Anterior cingulate cortex (tissue), 58 donors: ENCODE results near the gene EXOSC6.
"Not testable (repeated sequence)": the region's sequence is repeated elsewhere in the genome, so short reads cannot be mapped to it uniquely, and the experiment has no call there.

Source experiments
- DNase-seq, 58 donors: peaks; one replicate each; lab custom pipeline; 2025; lab: John Stamatoyannopoulos, UW

EXOSC6 gene

DNA sequence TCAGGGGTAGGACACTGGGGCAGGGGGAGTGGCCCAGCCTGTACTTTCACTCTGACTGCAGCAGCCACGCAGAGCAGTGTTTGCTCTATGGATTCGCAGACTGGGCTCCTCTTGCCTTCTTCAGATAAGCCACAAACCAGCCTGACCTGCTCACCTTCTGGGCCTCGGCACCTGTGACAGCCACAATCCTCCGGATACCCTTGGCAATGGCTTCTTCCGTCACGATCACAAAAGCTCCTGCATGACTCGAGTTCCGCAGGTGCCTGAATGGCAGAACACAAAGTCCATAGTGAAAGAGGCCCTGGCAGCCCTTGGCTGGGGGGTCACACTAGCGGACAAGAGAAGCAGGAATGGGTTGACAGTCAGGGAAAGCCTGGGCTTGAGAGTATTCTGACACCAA is 3.8 kb upstream of the EXOSC6 start:
- no peak for DNase-seq

DNA sequence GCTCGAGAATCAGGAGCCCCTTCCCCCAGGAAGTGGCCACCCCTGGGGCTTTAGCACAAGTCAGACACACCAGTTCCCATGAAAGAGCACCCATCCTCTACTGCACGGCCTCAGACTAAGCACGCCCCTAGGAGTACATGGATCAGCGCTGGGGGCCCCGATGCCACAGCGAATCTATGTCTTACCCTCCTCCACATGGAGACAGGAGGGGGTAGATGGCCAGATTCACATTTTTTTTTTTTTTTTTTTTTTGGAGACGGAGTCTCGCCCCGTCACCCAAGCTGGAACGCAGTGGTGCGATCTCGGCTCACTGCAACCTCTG is 3.2 kb upstream of the EXOSC6 start:
- no peak for DNase-seq

DNA sequence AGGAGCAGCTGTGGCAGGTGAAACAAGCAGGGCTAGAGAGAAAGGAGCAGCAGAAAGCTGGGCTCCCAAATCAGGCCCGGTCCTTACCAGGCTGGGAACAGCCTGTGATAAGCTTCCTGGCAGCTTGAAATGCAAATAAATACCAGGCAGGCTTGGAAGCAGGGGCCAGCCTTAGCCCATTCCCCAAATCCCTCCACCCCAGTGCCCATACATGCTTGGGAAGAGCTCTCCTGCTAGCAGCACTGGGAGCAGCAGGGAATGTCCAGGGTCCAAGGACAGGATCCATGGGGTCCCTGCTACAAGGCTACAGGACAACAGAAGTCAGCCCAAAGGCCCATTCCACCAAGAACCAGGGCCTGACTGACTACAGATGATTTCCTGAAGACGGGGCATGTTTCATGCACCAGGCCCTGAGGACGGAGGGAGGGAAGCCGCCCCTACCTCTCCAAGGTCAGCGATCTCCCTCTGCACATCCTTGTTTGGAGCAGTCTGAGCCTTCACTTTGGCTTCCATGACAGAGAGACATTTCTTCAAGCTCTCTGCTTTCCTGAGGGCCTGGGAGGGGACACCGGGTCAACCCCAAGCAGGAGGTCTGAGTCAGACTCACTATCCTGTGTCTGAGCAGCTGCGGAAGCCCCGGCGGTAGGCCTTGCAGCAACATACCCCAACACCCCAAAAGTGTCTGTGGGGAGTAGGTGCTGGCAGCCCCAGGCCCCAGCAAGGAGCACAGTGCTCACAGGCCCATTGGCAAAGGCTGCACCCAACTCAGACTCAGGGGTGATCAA is 2.6 kb upstream of the EXOSC6 start:
- no peak for DNase-seq

- DNase-seq, result peak in 5 of 58 donors; percentile 3 to 20 (median 11)
Measured at GRCh38 chr16:70253291-70254106, 1.8 kb upstream of the EXOSC6 start.

DNA sequence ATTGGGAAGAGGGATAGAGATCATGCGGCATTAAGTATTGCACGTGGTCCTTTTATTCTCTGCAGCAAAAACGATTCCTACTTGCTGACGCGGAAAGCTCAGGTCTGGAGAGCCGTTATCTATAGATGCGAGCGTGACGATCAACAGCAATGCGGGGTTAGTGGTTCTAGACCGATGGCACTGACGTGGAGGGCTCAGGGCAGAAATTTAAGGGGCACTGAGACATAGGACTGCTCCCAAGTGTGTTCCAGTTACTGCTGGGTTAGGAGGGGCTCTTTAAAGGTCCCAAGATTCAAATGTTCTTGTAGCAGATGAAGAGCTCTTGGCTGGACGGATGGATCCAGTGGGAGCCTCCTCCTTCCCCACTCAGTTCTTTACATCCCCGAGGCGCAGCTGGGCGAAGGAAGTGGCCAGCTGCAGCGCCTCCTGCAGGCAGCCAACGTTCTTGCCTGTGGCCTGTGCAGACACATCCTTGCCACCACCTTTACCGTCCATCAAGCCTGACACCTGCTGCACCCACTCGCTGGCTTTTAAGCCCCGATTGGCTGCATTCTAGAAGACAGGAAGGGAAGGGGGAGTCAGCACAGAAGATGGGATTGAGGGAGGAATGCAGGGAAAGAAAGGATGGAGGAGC is 732 bp upstream of the EXOSC6 start:
- no peak for DNase-seq

GRCh38 chr16:70250748-70251628 is 752 bp downstream of the EXOSC6 start:
- peak in 16 of 58 donors; percentile 6 to 57 (median 30) for DNase-seq

- DNase-seq, result not testable (repeated sequence)
Measured at GRCh38 chr16:70249697-70250096, 2.0 kb downstream of the EXOSC6 start.

- DNase-seq, result not testable (repeated sequence)
Measured at GRCh38 chr16:70238773-70239172, 13.0 kb downstream of the EXOSC6 start.

GRCh38 chr16:70231831-70232230 is 19.9 kb downstream of the EXOSC6 start:
- DNase-seq, result not testable (repeated sequence)

- DNase-seq, result not testable (repeated sequence)
Measured at GRCh38 chr16:70226024-70226423, 25.7 kb downstream of the EXOSC6 start.

- DNase-seq, result not testable (repeated sequence)
Measured at GRCh38 chr16:70225430-70225829, 26.3 kb downstream of the EXOSC6 start.

DNA sequence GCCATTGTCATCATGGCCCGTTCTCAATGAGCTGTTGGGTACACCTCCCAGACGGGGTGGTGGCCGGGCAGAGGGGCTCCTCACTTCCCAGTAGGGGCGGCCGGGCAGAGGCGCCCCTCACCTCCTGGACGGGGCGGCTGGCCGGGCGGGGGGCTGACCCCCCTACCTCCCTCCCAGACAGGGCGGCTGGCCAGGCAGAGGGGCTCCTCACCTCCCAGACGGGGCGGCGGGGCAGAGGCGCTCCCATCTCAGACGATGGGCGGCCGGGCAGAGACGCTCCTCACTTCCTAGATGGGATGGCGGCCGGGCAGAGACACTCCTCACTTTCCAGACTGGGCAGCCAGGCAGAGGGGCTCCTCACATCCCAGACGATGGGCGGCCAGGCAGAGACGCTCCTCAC is 27.1 kb downstream of the EXOSC6 start:
- not testable (repeated sequence) for DNase-seq

DNA sequence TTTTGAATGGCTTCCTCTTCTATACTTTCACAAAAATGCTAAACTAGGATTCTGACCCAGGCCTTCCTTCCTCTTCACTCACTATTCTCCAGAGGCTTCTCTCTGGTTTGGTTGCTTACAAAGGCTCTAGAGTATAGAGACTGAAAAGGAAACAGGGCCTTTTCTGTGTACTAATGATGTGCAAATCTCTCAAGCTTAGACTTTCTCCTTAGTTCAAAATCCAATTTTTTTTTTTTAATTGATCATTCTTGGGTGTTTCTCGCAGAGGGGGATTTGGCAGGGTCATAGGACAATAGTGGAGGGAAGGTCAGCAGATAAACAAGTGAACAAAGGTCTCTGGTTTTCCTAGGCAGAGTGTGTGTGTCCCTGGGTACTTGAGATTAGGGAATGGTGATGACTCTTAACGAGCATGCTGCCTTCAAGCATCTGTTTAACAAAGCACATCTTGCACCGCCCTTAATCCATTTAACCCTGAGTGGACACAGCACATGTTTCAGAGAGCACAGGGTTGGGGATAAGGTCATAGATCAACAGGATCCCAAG is 27.7 kb downstream of the EXOSC6 start:
- not testable (repeated sequence) for DNase-seq

DNA sequence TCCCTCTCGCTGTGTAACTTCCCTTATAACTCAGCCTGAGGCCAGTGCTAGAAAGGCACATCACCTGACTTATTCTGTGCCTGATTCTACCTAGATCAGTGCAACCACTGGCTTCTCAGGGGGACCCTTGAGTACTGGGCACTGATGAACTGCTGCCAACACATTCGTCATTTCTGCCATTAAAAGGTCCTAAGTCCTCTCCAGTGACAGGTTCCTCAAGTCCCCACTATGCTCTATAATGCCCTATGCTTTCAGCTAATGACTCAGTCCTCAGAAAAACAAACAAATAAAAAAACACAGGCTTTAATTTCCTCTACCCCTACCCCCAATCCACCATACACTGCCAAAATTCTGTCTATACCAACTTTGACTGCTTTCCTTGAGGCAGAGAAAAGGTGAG is 28.5 kb downstream of the EXOSC6 start:
- not testable (repeated sequence) for DNase-seq

- DNase-seq, result not testable (repeated sequence)
Measured at GRCh38 chr16:70222574-70222973, 29.2 kb downstream of the EXOSC6 start.

- DNase-seq, result not testable (repeated sequence)
Measured at GRCh38 chr16:70218586-70218985, 33.2 kb downstream of the EXOSC6 start.

GRCh38 chr16:70206382-70206781 is 45.4 kb downstream of the EXOSC6 start:
- DNase-seq, result not testable (repeated sequence)

DNA sequence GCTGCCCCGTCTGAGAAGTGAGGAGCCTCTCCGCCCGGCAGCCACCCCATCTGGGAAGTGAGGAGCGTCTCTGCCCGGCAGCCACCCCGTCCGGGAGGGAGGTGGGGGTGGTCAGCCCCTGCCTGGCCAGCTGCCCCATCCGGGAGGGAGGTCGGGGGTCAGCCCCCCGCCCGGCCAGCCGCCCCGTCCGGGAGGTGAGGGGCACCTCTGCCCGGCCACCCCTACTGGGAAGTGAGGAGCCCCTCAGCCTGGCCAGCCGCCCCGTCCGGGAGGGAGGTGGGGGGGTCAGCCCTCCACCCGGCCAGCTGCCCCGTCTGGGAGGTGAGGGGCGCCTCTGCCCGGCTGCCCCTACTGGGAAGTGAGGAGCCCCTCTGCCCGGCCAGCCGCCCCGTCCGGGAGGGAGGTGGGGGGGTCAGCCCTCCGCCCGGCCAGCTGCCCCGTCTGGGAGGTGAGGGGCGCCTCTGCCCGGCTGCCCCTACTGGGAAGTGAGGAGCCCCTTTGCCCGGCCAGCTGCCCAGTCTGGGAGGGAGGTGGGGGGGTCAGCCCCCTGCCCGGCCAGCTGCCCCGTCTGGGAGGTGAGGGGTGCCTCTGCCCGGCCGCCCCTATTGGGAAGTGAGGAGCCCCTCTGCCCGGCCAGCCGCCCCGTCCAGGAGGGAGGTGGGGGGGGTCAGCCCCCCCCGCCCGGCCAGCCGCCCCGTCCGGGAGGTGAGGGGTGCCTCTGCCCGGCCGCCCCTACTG is 46.9 kb downstream of the EXOSC6 start:
- DNase-seq, result not testable (repeated sequence)

GRCh38 chr16:70204010-70204409 is 47.7 kb downstream of the EXOSC6 start:
- DNase-seq, result not testable (repeated sequence)
